ENCODE measurements around the gene NT5E.

DNA sequence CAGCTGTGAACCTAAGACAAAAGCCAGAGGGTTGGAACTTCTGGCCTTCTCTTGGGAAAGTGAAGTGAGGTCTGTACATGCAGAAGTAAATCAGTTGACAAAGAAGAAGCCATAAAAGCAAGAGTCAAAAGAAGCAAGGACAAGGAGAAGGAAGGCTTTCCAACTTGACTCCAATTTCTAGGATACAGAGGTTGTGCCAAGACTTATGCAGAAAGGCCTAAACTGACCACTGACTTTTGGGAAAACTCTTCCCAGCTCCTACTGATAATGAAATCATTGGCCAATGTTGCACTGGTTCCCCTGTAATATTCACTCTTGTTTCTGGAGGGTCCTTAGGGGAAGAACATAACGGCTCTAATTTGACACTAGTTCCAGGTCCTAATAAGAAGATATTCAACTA is 29.3 kb upstream of the NT5E start:
- no peak for TF ChIP-seq POLR2A (IDR thresholded peaks at IDR 0.05)
- no peak for TF ChIP-seq CTCF (IDR thresholded peaks at IDR 0.05)

All from esophagus squamous epithelium (tissue), 4 donors.